Stimulated activated CD4-positive, alpha-beta T cell treated with anti-CD3 and anti-CD28 coated beads, TNF-alpha, amount 100 ng/mL, for 1 hour (primary cell): ENCODE measurements around the gene RAB8A.
"Not testable (repeated sequence)": the region's sequence is repeated elsewhere in the genome, so short reads cannot be mapped to it uniquely, and the experiment has no call there.

Source experiments
- DNase-seq, 3 donors: peaks; one replicate each; pipeline ENCODE4 v3.0.0-alpha.2; 2020; ENCODE audit warnings: low read depth in 3 of 3, low spot score in 1 of 3

Gene RAB8A

GRCh38 chr19:16170134-16170533, 58.4 kb downstream of the RAB8A start:
- DNase-seq = no peak

- no peak for DNase-seq
These were observed 64.3 kb downstream of the RAB8A start for GRCh38 chr19:16175954-16176353.

- DNase-seq = not testable (repeated sequence)
These were observed 67.2 kb downstream of the RAB8A start for GRCh38 chr19:16178866-16179265.

- no peak for DNase-seq
These were observed 68.9 kb downstream of the RAB8A start for GRCh38 chr19:16180611-16181010.
